ENCODE measurements around the gene FAM131B. TPM values are rescaled to one million over a fixed set of nuclear protein-coding genes. Genes with fewer than 3 reads are reported as not detected.

FAM131B gene
- total and polyA plus RNA-seq, 9 of the 15 experiments (the other 6 are each of a cell fraction or from before 2014, with no cell fraction given) = 0.03 to 0.04 TPM; not detected in 7

GRCh38 chr7:143391462-143392404 is 29.2 kb upstream of the FAM131B start (continued):
- TF ChIP-seq, protein P1, sequence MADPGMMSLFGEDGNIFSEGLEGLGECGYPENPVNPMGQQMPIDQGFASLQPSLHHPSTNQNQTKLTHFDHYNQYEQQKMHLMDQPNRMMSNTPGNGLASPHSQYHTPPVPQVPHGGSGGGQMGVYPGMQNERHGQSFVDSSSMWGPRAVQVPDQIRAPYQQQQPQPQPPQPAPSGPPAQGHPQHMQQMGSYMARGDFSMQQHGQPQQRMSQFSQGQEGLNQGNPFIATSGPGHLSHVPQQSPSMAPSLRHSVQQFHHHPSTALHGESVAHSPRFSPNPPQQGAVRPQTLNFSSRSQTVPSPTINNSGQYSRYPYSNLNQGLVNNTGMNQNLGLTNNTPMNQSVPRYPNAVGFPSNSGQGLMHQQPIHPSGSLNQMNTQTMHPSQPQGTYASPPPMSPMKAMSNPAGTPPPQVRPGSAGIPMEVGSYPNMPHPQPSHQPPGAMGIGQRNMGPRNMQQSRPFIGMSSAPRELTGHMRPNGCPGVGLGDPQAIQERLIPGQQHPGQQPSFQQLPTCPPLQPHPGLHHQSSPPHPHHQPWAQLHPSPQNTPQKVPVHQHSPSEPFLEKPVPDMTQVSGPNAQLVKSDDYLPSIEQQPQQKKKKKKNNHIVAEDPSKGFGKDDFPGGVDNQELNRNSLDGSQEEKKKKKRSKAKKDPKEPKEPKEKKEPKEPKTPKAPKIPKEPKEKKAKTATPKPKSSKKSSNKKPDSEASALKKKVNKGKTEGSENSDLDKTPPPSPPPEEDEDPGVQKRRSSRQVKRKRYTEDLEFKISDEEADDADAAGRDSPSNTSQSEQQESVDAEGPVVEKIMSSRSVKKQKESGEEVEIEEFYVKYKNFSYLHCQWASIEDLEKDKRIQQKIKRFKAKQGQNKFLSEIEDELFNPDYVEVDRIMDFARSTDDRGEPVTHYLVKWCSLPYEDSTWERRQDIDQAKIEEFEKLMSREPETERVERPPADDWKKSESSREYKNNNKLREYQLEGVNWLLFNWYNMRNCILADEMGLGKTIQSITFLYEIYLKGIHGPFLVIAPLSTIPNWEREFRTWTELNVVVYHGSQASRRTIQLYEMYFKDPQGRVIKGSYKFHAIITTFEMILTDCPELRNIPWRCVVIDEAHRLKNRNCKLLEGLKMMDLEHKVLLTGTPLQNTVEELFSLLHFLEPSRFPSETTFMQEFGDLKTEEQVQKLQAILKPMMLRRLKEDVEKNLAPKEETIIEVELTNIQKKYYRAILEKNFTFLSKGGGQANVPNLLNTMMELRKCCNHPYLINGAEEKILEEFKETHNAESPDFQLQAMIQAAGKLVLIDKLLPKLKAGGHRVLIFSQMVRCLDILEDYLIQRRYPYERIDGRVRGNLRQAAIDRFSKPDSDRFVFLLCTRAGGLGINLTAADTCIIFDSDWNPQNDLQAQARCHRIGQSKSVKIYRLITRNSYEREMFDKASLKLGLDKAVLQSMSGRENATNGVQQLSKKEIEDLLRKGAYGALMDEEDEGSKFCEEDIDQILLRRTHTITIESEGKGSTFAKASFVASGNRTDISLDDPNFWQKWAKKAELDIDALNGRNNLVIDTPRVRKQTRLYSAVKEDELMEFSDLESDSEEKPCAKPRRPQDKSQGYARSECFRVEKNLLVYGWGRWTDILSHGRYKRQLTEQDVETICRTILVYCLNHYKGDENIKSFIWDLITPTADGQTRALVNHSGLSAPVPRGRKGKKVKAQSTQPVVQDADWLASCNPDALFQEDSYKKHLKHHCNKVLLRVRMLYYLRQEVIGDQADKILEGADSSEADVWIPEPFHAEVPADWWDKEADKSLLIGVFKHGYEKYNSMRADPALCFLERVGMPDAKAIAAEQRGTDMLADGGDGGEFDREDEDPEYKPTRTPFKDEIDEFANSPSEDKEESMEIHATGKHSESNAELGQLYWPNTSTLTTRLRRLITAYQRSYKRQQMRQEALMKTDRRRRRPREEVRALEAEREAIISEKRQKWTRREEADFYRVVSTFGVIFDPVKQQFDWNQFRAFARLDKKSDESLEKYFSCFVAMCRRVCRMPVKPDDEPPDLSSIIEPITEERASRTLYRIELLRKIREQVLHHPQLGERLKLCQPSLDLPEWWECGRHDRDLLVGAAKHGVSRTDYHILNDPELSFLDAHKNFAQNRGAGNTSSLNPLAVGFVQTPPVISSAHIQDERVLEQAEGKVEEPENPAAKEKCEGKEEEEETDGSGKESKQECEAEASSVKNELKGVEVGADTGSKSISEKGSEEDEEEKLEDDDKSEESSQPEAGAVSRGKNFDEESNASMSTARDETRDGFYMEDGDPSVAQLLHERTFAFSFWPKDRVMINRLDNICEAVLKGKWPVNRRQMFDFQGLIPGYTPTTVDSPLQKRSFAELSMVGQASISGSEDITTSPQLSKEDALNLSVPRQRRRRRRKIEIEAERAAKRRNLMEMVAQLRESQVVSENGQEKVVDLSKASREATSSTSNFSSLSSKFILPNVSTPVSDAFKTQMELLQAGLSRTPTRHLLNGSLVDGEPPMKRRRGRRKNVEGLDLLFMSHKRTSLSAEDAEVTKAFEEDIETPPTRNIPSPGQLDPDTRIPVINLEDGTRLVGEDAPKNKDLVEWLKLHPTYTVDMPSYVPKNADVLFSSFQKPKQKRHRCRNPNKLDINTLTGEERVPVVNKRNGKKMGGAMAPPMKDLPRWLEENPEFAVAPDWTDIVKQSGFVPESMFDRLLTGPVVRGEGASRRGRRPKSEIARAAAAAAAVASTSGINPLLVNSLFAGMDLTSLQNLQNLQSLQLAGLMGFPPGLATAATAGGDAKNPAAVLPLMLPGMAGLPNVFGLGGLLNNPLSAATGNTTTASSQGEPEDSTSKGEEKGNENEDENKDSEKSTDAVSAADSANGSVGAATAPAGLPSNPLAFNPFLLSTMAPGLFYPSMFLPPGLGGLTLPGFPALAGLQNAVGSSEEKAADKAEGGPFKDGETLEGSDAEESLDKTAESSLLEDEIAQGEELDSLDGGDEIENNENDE (IDR thresholded peaks at IDR 0.05; ENCODE audit: low read depth, low read length) = peak; percentile 46
- TF ChIP-seq POLR2AphosphoS5 (IDR thresholded peaks at IDR 0.05; ENCODE audit: control insufficient read depth, insufficient read depth, low read depth, low read length) (0 out of 2 replicates have a peak, but pooled peaks have one; percentile 28), SUPT5H (IDR thresholded peaks at IDR 0.05) (peak; percentile 35; the same call in 1 of the 2 replicates), RBFOX2 (IDR thresholded peaks at IDR 0.05; ENCODE audit: low read depth, low read length) (peak; percentile 56), CREB1 (IDR thresholded peaks at IDR 0.05) (no peak), CREB1 (CRISPR knock-in tag; IDR thresholded peaks at IDR 0.05) (no peak), ZNF282 (CRISPR knock-in tag; IDR thresholded peaks at IDR 0.05) (peak; percentile 42; the same call in 1 of the 2 replicates), WHSC1 (IDR thresholded peaks at IDR 0.05; ENCODE audit: low read length) (peak; percentile 69)
- TF ChIP-seq, protein P2, sequence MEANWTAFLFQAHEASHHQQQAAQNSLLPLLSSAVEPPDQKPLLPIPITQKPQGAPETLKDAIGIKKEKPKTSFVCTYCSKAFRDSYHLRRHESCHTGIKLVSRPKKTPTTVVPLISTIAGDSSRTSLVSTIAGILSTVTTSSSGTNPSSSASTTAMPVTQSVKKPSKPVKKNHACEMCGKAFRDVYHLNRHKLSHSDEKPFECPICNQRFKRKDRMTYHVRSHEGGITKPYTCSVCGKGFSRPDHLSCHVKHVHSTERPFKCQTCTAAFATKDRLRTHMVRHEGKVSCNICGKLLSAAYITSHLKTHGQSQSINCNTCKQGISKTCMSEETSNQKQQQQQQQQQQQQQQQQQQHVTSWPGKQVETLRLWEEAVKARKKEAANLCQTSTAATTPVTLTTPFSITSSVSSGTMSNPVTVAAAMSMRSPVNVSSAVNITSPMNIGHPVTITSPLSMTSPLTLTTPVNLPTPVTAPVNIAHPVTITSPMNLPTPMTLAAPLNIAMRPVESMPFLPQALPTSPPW (CRISPR knock-in tag; IDR thresholded peaks at IDR 0.05) = peak; percentile 40
